Measurements from ENCODE around the gene KAT5.

The KAT5 gene

DNA sequence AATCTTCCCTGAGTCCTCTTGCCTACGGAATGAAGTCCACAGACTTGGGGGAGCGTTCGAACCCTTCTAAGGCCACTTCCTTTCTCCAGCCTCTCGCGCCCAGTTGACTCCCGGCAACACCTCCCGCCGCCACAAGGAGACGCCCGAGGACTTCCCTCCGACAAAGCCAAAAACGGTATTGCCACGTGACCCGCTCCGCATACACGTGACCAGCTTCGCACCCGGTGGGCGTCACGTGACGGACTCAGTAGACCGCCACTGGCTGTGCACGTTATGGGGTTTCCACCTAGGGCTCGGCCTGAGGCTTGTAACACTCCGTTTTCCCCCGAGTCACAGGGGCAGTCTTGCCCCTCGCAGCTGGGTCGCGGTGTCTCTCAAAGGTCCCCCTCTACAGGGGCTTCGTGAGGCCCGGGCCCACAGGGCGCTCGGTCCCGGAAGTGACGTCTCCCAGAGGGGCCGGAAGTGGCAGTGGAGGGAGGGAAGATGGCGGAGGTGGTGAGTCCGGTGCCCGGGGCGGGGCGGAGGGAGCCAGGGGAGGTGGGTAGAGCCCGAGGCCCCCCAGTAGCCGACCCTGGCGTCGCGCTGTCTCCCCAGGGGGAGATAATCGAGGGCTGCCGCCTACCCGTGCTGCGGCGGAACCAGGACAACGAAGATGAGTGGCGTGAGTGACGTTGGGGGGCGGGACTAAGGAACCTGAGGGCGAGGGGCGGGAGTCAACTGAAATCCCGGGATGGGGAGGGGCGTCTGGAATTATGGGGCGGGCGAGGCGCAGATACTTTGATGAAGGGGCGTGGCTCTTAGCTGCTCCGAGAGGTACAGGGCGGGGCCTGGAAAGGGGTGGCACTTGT lies at the start of gene KAT5:
KAT5 (plus strand) TSS at position 468 of the 848 bp plus-strand sequence; CDS start at position 484, 16 bp downstream.
- TF ChIP-seq, protein P1, sequence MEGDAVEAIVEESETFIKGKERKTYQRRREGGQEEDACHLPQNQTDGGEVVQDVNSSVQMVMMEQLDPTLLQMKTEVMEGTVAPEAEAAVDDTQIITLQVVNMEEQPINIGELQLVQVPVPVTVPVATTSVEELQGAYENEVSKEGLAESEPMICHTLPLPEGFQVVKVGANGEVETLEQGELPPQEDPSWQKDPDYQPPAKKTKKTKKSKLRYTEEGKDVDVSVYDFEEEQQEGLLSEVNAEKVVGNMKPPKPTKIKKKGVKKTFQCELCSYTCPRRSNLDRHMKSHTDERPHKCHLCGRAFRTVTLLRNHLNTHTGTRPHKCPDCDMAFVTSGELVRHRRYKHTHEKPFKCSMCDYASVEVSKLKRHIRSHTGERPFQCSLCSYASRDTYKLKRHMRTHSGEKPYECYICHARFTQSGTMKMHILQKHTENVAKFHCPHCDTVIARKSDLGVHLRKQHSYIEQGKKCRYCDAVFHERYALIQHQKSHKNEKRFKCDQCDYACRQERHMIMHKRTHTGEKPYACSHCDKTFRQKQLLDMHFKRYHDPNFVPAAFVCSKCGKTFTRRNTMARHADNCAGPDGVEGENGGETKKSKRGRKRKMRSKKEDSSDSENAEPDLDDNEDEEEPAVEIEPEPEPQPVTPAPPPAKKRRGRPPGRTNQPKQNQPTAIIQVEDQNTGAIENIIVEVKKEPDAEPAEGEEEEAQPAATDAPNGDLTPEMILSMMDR (IDR thresholded peaks at IDR 0.05; ENCODE audit: low read depth, low read length, missing control alignments) = peak; percentile 98
- peak within 1 kb of the TSS; percentile 98 for H3K27ac ChIP-seq
- in situ Hi-C loops (cut with HindIII; ENCODE audit: low pct_ligation_motif_present, low sequenced_read_pairs) = no loop called here
- H3K4me3 ChIP-seq (ENCODE audit: low read depth, low read length) = peak within 1 kb of the TSS; percentile 77
- peaks cover 33% of the 10 kb centered on the region for H3K36me3 ChIP-seq (replicated peaks)
- DNase-seq = peak; percentile 97
- no peaks in the 10 kb centered on the region for H3K27me3 ChIP-seq (replicated peaks)

DNA sequence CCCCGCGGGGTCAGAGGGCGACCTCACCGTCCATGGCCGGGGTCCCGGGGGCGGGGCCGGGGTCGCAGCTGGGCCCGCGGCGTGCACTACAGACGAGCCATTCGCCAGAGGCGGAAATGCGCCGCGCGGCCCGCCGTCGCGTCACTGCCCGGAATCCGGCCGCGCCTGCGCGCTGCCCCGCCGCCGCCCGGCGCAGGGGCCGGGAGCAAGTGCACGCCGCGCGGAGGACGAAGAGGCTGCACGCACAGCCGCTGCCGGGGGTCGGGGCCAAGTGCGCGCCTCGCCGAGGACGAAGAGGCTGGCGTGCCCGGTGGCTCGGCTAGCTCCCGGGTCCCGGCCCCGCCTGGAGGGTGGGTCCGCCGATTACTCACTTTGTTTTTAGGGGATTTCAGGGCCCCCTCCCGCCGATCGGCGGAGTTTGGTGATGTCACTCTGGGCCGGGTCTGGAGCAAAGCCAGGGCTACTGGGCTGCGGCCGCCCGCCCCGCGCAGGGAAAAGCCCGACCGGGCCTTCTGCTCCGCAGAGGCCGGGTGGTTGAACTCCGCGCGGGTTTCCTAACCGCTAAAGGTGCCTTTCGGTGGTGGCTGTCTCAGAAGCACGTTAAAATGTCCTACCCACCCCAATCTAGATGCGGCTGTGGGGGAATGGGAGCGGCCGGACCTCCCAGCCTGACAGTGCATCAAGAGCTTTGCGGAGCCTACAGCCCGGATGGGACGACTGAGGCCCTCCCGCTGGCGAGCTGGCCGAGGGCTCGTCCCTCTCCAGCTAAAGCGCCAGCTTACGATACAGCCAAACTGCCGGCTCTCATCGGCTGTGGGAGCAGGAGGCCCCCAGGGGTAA lies 49.0 kb upstream of the KAT5 start, which contains the start of gene RELA:
RELA (minus strand) TSS at position 118 of the 840 bp plus-strand sequence; CDS start at position 34, 84 bp downstream.
- H3K27me3 ChIP-seq (replicated peaks) = no peaks in the 10 kb centered on the region
- peaks cover 32% of the 10 kb centered on the region for H3K36me3 ChIP-seq (replicated peaks)
- H3K27ac ChIP-seq = peak within 1 kb of the TSS; percentile 88
- peak within 1 kb of the TSS; percentile 87 for H3K4me3 ChIP-seq (ENCODE audit: low read depth, low read length)
- in situ Hi-C loops (cut with HindIII; ENCODE audit: low pct_ligation_motif_present, low sequenced_read_pairs) = no loop called here
- DNase-seq = peak; percentile 89
- TF ChIP-seq, protein P1 (IDR thresholded peaks at IDR 0.05; ENCODE audit: low read depth, low read length, missing control alignments) = no peak

DNA sequence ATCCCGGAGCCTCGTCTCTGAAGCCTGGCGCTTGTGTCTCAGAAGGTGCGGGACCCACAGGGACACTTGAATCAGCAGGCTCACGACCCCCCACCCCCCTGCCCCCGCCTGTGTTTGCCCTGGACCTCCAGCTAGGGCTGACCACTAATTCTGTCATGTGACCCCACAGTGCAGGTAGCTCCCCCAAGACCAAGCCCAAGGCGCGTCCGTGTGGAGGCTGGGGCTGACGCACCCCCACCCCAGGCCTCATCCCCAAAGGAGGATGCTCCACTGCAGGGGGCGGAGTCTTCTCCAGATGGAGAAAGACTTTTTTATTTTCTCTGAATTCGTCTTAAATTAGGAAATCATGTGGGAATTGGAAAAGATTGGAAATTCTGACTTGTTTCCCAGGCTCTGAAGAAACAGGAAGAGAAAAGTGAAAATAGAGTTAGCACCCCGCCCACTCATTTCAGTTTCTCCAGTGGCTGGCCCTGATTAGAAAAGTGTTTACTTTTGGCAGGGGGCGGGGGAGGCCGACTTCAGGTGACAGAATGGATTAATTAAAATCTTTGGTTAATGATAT lies 48.3 kb upstream of the KAT5 start:
- DNase-seq = no peak
- Histone ChIP-seq H3K4me3 (ENCODE audit: low read depth, low read length) (peak overlapping the region; percentile 87), H3K36me3 (replicated peaks) (peaks cover 25% of the 10 kb centered on the region), H3K27me3 (replicated peaks) (no peaks in the 10 kb centered on the region), H3K27ac (peak overlapping the region; percentile 88)
- TF ChIP-seq, protein P1 (IDR thresholded peaks at IDR 0.05; ENCODE audit: low read depth, low read length, missing control alignments) = no peak
- in situ Hi-C loops (cut with HindIII; ENCODE audit: low pct_ligation_motif_present, low sequenced_read_pairs) = no loop called here

DNA sequence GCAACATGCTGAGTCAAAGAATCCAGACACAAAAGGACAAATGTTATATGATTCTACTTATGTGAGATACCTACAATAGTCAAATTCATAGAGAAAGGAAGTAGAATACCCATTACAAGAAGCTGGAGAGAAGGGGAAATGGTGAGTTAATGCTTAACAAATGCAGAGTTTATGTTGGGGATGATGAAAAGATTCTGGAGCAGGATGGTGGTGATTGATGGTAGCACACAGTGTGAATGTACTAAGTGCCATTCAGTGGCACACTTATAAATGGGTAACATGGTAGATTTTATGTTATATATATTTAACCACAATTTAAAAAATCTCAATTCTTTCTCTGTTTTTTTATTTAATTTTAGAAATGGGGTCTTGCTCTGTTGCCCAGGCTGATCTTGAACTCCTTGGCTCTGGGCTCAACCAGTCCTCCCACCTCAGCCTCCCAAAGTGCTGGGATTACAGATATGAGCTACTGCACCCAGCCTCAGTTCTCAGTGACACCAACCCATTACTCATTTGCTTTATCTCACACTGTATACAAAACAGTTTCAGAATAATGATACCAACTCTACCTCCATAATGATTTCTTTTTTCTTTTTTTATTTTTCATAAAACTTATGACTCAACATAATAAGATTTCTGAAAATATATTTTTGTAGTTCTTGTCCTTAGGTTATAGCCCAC lies 39.7 kb upstream of the KAT5 start:
- TF ChIP-seq, protein P1 (IDR thresholded peaks at IDR 0.05; ENCODE audit: low read depth, low read length, missing control alignments) = no peak
- Histone ChIP-seq H3K27ac (no peak overlapping the region), H3K36me3 (replicated peaks) (no peaks in the 10 kb centered on the region), H3K27me3 (replicated peaks) (no peaks in the 10 kb centered on the region), H3K4me3 (ENCODE audit: low read depth, low read length) (no peak overlapping the region)
- in situ Hi-C loops (cut with HindIII; ENCODE audit: low pct_ligation_motif_present, low sequenced_read_pairs) = no loop called here
- no peak for DNase-seq

DNA sequence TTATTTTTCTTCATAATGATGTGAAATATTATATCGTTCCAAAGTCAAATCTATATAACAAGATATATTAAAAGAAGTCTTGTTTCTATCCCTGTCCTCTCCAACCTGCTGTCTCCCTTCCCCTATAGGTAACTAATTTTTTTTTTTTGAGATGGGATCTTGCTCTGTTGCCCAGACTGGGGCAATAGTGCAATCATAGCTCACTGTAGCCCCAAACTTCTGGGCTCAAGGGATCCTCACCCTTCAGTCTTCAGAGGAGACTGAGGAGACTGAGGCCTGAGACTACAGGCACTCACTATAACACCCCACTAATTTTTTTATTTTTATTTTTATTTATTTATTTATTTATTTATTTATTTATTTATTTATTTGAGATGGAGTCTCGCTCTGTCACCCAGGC lies 39.1 kb upstream of the KAT5 start:
- Histone ChIP-seq H3K27me3 (replicated peaks) (no peaks in the 10 kb centered on the region), H3K4me3 (ENCODE audit: low read depth, low read length) (no peak overlapping the region), H3K36me3 (replicated peaks) (no peaks in the 10 kb centered on the region), H3K27ac (no peak overlapping the region)
- in situ Hi-C loops (cut with HindIII; ENCODE audit: low pct_ligation_motif_present, low sequenced_read_pairs) = no loop called here
- TF ChIP-seq, protein P1 (IDR thresholded peaks at IDR 0.05; ENCODE audit: low read depth, low read length, missing control alignments) = no peak
- DNase-seq = no peak

Data from brain microvascular endothelial cell (primary cell).